PC-3 (cell line): Measurements from ENCODE around the gene KDM1A. TPM values are rescaled to one million over a fixed set of nuclear protein-coding genes. Genes with fewer than 3 reads are reported as not detected.

Experiments
- ATAC-seq: fragments of 200-7000 bp; cut with Tn5 transposase; 2 replicates; pipeline ENCODE4 v1.9.1; 2020; ENCODE audit warnings: mild to moderate bottlenecking, moderate library complexity
- BruUV-seq: library from RNA; stranded (reverse); fragments of 400-500 nt; replicated peaks from 2 replicates; lab custom pipeline; 2021; lab: Mats Ljungman, UMichigan
- CTCF ChIA-PET: fragments of 300-600 bp; sonication (Branson Sonifier 250); formaldehyde crosslinking; loops from one replicate; lab custom pipeline; 2022; ENCODE audit warnings: antibody characterized with exemption; lab: Charles Lee
- POLR2A ChIA-PET: fragments of 300-600 bp; sonication (Branson Sonifier 250); formaldehyde crosslinking; loops from one replicate; lab custom pipeline; 2022; ENCODE audit warnings: antibody characterized with exemption; ENCODE audit not compliant: unreplicated experiment; lab: Charles Lee
- DNase-seq: peaks from one replicate; pipeline ENCODE4 v3.0.0-alpha.2; 2015
- H2AFZ ChIP-seq: fragments of 300-600 bp; sonication (generic); 2 replicates; pipeline ENCODE4 v1.6.0; 2016; ENCODE audit warnings: antibody characterized with exemption, low read length
- H3F3A ChIP-seq: fragments of 300-600 bp; sonication (generic); one replicate; pipeline ENCODE4 v1.6.0; 2017; ENCODE audit warnings: antibody characterized with exemption, low read length, control low read depth, mild to moderate bottlenecking; ENCODE audit not compliant: unreplicated experiment
- H3K27ac ChIP-seq: fragments of 300-600 bp; sonication (generic); 2 replicates; pipeline ENCODE4 v1.5.1; 2016; ENCODE audit warnings: mild to moderate bottlenecking, low read length
- H3K27me3 ChIP-seq: fragments of 300-600 bp; sonication (generic); 2 replicates; pipeline ENCODE4 v1.6.1; 2016; ENCODE audit warnings: low read length, mixed read lengths
- H3K36me3 ChIP-seq: fragments of 300-600 bp; sonication (generic); 2 replicates; pipeline ENCODE4 v1.6.1; 2016; ENCODE audit warnings: low read depth, mixed run types, low read length, mixed read lengths
- H3K4me1 ChIP-seq: fragments of 300-600 bp; sonication (generic); 2 replicates; pipeline ENCODE4 v1.5.1; 2016; ENCODE audit warnings: low read length; ENCODE audit not compliant: insufficient read depth
- H3K4me2 ChIP-seq: fragments of 300-600 bp; sonication (generic); 2 replicates; pipeline ENCODE4 v1.6.0; 2016; ENCODE audit warnings: low read length
- H3K4me3 ChIP-seq: fragments of 300-600 bp; sonication (generic); 2 replicates; pipeline ENCODE4 v1.5.1; 2016; ENCODE audit warnings: mild to moderate bottlenecking, low read length, mixed read lengths
- H3K79me2 ChIP-seq: fragments of 300-600 bp; sonication (generic); 2 replicates; pipeline ENCODE4 v1.6.1; 2017; ENCODE audit warnings: low read length, mixed read lengths
- H3K9ac ChIP-seq: fragments of 300-600 bp; sonication (generic); 2 replicates; pipeline ENCODE4 v1.6.0; 2016; ENCODE audit warnings: mild to moderate bottlenecking, low read length
- H3K9me2 ChIP-seq: fragments of 300-600 bp; sonication (generic); replicated peaks from 2 replicates; pipeline ENCODE4 v1.6.1; 2016; ENCODE audit warnings: mixed run types, low read length, mixed read lengths
- H3K9me3 ChIP-seq: fragments of 300-600 bp; sonication (generic); 2 replicates; pipeline ENCODE4 v1.6.1; 2016; ENCODE audit warnings: low read length, mixed read lengths
- H4K20me1 ChIP-seq: fragments of 300-600 bp; sonication (generic); 2 replicates; pipeline ENCODE4 v1.6.1; 2016; ENCODE audit warnings: low read length, mixed read lengths
- CTCF ChIP-seq: fragments of 300-600 bp; sonication (generic); conservative IDR thresholded peaks from 2 replicates; pipeline ENCODE4 v1.5.1; 2017; ENCODE audit warnings: antibody characterized with exemption, low read depth, mild to moderate bottlenecking, low read length
- EZH2 ChIP-seq: fragments of 300-600 bp; sonication (generic); IDR thresholded peaks from one replicate; pipeline ENCODE4 v1.6.1; 2017; ENCODE audit warnings: antibody characterized with exemption, mild to moderate bottlenecking, low read length; ENCODE audit not compliant: unreplicated experiment
- EZH2phosphoT487 ChIP-seq: fragments of 300-600 bp; sonication (generic); IDR thresholded peaks from 2 replicates; pipeline ENCODE4 v1.6.1; 2018; ENCODE audit warnings: mild to moderate bottlenecking, antibody characterized with exemption, low read length, borderline replicate concordance
- intact Hi-C: fragments of 100-400 bp; cut with micrococcal nuclease; formaldehyde crosslinking; loops from 2 replicates; pipeline ENCODE4 v1.9.0; 2023
- total RNA-seq: library from RNA; depleted of rRNA; stranded (reverse); fragments of >200 nt; gene quantifications from 2 replicates; pipeline ENCODE4 v1.2.3, GENCODE V29; 2014

KDM1A gene
- total RNA-seq, 1 experiment from 2014 or later, result 186 TPM

- intact Hi-C loops, result loop anchor here (1.0 to 5.0 kb wide), 2 partner anchors 65 to 171 kb away; partner anchors contain the start of gene LUZP1
- POLR2A ChIA-PET, result interaction anchor here (0.6 kb wide), 2 partner anchors 84 to 100 kb away, joined by 4 to 6 read pairs; no protein-coding TSS in a partner anchor
- H3K4me1 ChIP-seq, result peaks cover 55% of the 10 kb centered on the region
- H2AFZ ChIP-seq, result no peak overlapping the region
- BruUV-seq, result no TSS peak
- no peaks in the 10 kb centered on the region for H3K27me3 ChIP-seq
- peak overlapping the region; percentile 62 for H3K4me2 ChIP-seq
- H3K9me3 ChIP-seq, result no peaks in the 10 kb centered on the region
- peaks cover 13% of the 10 kb centered on the region for H3F3A ChIP-seq
- H3K9ac ChIP-seq, result peak overlapping the region; percentile 40; the same call in 1 of the 2 replicates
- DNase-seq, result peak; percentile 40
- H3K27ac ChIP-seq, result peak overlapping the region; percentile 86
- H3K36me3 ChIP-seq, result no peaks in the 10 kb centered on the region
- peak overlapping the region; percentile 22; the same call in 1 of the 2 replicates for H3K4me3 ChIP-seq
- CTCF ChIA-PET, result no interaction called here
- no peak for TF ChIP-seq EZH2
- TF ChIP-seq EZH2phosphoT487, result no peak
- TF ChIP-seq CTCF, result no peak
- no peaks in the 10 kb centered on the region for H3K9me2 ChIP-seq
- ATAC-seq, result no peak; the same call in 1 of the 2 replicates
- peaks cover 30% of the 10 kb centered on the region for H3K79me2 ChIP-seq
- H4K20me1 ChIP-seq, result no peaks in the 10 kb centered on the region
Observed at GRCh38 chr1:23101887-23102286, 82.6 kb downstream of the KDM1A start.

- H3K4me1 ChIP-seq, result peaks cover 55% of the 10 kb centered on the region
- intact Hi-C loops, result loop anchor here (5.0 kb wide), 1 partner anchor 65 kb away; the partner anchor contains the start of gene LUZP1
- H3K79me2 ChIP-seq, result peaks cover 26% of the 10 kb centered on the region
- peak overlapping the region; percentile 62 for H3K4me2 ChIP-seq
- no peak overlapping the region for H2AFZ ChIP-seq
- ATAC-seq, result peak; percentile 55
- H3K27me3 ChIP-seq, result no peaks in the 10 kb centered on the region
- no TSS peak for BruUV-seq
- peak overlapping the region; percentile 40 for H3K9ac ChIP-seq
- DNase-seq, result peak; percentile 85
- no peaks in the 10 kb centered on the region for H4K20me1 ChIP-seq
- H3K9me2 ChIP-seq, result no peaks in the 10 kb centered on the region
- CTCF ChIA-PET, result no interaction called here
- peak overlapping the region; percentile 86 for H3K27ac ChIP-seq
- no peaks in the 10 kb centered on the region for H3K36me3 ChIP-seq
- TF ChIP-seq CTCF (no peak), EZH2 (no peak), EZH2phosphoT487 (no peak)
- peak overlapping the region; percentile 22; the same call in 1 of the 2 replicates for H3K4me3 ChIP-seq
- H3F3A ChIP-seq, result peaks cover 13% of the 10 kb centered on the region
- no peaks in the 10 kb centered on the region for H3K9me3 ChIP-seq
- POLR2A ChIA-PET, result interaction anchor here (0.6 kb wide), 4 partner anchors 67 to 186 kb away, joined by 3 to 7 read pairs (median 5); no protein-coding TSS in a partner anchor
Observed at GRCh38 chr1:23102289-23102688, 83.0 kb downstream of the KDM1A start.
